Stimulated activated CD4-positive, alpha-beta T cell treated with anti-CD3 and anti-CD28 coated beads, Interleukin-4, amount 100 ng/mL, for 48 hours (primary cell): ENCODE measurements around the gene TENM4.

Experiments used
- DNase-seq, 2 donors: peaks; one replicate each; pipeline ENCODE4 v3.0.0-alpha.2; 2020; ENCODE audit warnings: low read depth in 2 of 2

Gene TENM4

DNA sequence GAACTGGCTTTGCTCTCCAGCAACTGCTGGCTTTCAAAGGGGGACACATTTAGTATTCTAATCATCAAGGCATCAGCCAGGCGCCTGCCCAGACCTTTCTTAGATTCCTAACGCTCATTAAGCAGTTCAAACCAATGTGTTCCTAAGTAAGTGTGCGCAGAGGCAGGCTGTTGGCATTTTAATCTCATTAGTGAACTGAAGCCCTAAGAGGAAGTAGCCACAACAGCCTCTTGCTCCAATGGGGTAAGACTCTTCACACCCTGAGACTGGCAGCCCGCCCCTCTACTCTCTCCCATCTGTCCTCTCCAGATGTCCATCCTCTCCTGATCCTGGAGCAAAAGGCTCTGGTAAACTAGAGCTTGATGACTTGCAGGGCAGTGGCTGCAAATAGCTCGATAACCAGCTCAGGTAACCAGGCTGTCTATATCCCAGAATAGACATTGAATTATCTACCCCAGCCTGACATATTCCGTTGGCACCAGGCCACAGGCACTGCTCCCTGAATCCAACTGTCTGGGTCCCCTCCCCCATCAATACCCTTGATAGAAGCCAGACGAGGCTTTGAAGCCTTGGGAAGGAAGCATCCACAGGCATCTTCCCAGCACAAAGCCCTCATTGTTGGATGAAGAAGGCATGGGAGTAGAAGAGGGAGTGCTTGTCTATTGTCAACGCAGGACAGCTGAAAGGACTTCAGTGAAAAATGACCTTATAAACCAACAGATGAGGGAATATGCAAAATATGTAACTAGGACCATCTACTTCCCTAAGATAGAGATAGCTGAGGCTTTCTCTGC is 321.1 kb downstream of the TENM4 start:
- no peak for DNase-seq

DNA sequence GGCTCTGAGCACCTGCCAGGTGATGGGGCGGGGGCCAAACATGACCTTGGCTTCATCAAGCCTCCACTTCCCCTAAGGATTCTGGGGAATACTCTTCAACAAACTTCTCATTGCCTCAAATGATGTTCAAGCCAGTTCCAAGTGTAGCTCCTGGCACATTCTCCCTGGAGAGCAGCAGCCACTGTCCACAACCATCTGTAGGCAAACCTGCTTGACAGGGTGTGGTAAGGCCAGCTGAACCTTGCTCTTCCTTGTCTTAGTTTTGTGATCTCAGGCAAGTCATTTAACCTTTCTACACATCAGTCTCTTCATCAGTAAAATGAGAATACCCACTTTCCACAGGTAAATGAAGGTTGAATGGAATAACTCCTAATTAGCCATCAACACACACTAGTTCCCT is 323.3 kb downstream of the TENM4 start:
- DNase-seq = no peak

DNA sequence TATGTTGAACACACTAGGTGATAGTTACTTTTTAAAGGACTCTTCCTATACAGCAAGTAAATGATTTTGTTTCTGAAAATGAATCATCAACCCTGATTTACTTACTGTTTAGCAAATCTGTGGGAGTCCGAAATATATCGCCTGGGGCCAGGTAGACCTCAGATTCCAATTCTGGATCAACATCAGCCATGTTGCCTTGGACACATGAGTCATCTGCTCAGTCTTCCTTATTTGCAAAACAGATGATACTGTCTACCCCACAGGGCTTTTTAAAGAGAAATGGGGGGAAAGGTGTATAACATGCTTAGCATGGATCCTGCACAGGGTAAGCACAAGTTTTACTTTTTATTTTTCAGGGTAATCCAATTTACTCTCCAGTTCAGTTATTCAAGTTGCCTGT is 324.2 kb downstream of the TENM4 start:
- no peak for DNase-seq

DNA sequence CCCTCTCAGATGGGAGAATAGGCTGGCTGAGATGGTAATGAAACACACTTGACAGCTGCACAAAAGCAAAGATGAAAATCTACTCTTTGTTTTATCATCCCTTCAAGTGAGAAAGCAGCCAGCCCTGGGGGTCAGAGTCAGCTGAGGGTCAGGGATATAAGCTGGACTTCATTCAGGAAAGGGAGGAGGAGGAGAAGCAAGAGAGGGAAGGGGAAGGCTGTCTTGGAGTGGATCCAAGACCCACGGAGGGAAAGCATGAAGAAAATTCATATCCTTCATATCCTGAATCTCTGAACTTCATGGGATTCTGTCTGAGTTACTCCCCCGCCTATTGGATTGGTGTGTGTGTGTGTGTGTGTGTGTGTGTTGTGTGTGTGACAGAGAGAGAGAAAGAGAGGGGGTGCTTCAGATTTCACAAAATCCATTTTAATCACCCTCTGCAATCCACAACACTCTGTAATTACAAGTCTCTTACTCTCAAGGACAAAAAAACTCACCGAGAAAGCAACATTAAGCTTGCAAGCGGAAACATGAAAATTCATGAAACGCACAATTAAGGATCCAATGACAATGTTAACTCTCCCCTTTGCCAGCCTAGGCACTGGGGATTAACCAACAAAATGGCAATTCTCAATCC is 327.7 kb downstream of the TENM4 start:
- no peak for DNase-seq

DNA sequence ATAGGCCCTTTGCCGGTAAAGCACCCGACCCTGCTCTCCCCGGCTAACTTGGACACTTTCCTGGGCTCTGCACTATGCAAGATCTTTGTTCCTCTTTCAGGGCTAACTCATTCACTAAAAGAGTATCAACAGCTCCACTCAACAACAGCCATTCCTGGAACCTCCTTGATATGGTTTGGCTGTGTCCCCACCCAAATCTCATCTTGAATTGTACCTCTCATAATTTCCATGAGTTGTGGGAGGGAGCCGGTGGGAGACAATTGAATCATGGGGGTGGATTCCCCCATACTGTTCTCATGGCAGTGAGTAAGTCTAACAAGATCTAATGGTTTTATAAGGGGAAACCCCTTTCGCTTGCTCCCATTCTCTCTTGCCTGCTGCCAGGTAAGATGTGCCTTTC is 330.0 kb downstream of the TENM4 start:
- no peak for DNase-seq

DNA sequence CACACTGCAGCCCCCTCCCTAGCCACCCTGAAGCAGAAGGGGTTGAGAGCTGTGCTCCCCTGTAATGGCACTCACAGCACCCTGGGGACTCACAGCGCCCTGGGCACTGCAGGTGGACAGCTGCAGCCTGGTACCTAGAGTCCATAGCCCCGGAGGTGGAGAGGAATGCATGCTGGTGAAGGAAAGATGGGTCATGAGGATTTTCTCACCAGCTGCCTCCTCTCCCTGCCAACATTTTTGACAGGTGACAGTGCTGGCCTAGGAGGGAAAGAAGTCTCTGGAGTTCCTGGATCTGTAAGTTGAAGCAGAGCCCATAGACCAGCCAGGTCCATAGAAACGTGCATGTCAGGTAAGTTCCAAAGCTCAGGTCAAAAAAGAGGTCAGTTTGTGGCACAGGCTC is 330.5 kb downstream of the TENM4 start:
- no peak for DNase-seq

DNA sequence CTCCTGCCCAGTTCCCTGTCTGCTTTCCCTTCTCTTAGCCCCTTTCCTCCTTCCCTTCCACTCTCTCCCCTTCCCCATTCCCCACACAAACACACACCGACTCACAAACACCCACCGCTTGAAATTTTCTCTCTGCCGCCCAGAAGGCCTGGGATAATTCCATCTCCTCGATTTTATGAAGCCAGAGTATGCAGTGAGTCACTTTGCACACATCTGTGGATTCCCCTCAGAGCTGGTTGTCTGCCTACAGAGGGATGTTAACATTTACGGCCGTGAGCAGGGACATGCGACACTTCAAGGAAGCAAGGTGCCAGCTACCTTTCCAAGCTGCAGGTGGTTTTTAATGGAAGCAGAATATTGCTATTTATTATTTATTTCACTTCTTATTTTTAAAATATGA is 332.0 kb downstream of the TENM4 start:
- no peak for DNase-seq

DNA sequence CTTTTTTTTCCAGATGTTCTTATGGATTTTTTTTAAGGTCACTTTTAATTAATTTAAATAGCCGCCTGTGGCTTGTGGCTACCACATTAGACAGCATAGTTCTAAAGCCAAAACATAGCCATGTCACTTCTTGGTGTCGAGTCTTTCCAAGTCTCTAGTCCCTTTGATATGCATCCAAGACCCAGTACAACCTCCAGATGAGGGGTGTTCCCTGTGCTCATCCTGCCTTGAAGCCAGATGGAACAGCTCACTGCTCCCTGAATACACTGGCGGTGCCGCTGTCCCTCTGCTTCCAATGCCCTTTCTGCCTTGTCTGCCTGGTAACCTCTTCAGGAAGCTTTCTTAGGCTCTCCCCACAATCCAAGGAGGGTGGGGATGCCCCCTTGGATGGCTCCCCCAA is 338.0 kb downstream of the TENM4 start:
- no peak for DNase-seq

DNA sequence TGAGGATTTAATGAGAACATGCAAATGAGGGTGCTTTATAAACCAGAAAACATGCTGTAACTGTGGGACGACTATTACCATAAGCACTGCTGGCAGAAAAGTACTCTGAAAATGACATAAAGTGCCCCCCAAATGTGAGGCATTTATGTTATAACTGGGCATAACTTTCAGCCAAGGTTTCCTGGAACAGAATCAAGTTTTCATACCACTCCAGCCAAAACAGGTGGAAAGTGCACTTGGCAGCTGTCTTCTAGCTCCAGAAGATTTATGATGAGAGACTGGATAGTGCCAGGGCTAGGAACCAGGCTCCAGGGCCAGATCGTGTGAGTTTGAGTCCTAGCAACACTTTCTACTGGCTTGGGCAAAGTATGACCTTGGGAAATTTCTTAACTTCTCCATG is 339.2 kb downstream of the TENM4 start:
- DNase-seq = no peak

DNA sequence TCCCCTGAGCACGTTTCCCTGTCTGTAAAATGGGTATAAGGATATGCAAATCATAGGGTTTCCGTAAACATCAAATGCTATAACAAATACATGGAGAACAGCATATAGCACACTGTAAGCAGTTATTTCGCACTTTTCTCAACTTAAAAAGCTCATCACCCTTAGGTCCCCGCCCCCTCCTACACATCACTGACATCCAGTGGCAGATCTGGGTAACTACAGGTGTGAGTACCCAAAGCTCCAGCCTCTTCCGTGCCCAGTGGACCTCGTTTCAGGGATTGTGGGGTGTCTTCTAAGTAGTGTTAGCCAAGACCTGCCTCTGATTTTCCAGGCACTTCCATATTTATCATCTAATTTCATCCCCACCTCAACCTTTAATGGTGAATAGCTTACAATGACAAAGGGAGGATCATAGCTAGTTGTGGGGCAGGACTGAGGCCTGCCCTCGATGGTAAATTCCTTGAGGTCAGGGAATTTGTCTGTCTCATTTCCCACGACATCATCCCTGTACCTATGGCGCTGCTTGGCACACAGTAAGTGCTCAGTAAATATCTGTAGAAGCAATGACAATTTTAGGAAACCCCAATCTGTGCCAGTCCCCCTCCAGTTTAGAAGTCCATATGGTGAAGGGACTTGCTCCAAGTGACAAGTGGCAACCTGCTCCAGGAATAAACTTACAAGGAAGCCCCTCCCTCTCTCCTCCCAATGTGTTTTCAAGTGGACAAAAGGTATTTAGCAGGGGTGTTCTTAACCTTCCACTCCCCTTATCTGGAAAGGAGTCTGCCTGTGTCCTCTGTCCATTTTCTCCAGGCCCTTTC is 340.5 kb downstream of the TENM4 start:
- peak; percentile 3 to 11 for DNase-seq

DNA sequence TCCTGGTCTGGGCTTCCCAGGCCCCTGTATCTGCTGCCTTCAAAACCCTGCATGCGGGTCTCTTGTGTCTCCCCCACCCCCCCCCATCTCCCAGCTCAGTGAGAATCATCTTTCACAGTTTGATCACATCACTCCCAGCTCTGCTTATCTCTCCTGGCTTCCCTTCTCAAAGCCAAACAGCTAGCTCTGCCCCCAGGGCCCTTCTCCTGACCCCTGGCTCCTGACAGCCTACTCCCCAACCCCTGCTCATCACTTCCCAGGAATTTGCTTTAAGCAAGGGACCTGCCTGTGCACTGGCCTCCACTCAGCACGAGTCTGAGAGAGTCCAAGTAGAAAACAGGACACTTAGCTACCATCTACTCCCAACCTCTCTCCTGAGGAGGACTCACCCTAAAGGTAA is 342.7 kb downstream of the TENM4 start:
- DNase-seq = no peak

DNA sequence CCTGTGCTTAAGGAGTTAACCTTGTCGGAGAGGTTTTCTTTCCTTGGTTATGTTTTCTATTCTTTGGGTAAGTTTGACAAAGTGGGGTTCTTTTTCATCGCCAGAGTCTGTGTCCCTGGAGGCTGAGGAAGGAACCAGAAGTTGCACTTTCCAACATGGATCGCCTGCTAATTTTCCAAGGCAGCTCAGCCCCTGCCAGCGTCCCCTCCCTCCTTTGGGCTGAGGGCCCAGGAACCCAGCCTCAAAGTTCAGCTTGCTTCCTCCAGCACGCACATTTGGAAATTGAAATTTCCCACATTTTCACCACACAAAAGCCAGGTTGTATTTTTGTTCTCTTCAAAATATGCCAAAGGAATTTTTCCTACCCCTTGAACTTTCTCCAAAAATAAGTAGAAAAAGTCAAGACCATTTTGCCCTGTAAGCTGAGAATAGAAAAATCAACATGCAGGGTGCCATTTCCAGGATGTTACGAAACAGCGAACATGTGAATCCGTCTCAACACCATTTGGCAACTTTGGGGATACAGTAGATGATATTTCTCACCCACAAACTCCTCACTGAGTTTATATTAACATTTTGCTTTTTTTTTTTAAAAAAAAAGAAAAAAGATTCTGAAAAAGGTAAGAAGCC is 343.5 kb downstream of the TENM4 start:
- no peak for DNase-seq

DNA sequence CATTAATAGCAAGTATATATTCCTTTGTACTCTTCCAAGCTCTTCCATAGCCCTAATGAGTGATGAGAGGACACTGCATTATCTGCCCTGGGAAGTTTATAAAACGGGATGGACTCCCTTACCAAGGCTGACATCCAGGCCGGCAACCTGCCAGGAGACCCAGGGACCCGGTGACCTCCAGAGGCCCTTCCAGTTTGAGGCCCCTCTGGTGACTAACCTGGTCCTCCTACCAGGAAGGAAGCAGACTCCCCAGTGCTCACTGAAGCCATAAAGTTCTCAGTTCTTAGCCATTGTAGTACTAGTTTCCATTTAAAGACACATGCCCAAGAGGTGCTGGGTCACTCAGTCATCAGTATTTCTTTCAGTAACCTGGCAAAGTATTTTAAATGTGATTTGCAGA is 345.4 kb downstream of the TENM4 start:
- no peak for DNase-seq

DNA sequence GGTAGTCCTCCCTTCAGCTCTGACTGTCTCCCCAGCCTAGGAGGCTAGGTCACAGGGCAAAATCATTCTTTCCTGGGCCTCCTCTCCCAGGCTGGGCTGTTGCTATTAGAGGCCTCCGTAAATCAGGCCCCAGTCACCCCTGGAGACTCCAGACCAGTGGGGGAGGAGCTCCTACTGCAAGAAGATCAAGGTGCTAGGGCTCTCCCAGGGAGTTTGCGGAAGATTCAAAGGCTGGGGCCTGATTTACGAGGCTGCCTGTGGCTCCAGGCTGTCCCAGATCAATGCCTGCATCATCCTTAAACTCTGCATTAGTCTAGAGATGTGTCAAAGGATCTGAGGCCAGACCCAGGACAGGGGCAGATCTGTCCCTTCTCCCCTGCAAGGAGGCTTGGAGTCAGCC is 346.2 kb downstream of the TENM4 start:
- no peak for DNase-seq

DNA sequence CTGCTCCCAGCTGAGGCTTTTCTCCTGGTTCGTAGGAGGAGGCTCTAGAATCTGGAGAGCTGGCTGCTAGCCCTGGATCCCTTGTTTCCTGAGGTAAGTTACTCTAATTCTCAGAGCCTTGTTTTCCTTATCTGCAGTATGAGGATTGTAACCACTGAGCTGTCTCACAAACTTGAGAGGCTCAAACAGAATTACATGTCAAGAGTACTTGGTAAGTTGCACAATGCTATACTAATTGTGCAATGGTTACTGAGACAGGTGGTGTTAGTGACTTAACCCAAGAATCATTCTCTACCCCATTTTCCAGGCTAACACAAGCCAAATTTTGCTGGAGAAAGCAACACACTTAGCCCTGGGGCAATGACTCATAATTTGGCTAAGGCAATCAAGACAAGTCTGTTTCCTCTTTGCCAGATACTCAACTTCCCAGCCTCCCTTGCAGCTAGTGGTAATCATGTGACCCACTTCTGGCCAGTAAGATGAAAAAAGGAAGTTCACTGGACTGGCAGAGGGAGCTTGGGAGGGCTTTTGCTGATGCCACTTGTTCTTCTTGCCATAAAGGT is 348.0 kb downstream of the TENM4 start:
- DNase-seq = no peak

DNA sequence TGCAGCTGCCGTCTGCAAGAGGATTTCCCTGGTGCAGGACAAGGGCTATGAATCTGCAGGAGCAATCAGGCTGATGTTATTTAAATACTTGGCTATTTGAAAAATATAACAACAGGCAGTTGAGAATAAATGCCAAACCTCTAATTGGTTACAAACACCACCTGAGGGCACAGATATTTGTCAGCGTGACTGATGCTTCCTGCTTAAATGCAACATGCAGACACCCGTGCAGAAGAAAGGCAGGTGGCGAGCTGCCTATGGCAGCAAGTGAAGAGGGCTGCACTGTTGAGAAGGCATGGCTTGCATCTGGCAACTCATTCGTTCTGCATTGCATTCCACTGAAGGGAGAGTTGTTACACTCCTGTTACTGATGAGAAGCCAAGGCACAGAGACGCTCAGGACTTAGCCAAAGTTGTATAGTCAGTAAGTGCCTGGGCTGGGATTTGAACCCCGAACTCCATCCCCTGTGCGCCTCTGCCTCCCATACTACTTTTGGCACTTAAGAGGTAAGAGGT is 350.6 kb downstream of the TENM4 start:
- no peak for DNase-seq

DNA sequence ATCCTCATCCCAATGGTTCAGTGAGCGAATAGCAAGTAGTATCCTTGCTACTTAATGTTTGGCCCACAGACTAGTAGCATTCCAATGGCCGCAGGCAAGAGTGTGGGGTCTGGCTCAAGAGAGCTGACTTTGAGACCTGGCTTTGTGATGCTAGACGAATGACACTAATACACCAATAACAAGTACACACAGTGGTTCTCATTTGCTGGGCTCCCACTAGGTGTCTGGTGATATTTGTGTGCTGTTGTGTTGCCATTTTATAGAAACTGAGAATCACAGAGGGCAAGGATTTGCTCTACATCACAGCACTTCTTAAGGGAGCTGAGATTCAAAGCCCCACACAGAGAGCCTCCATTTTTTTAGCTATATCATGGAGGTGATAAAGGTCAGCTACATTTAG is 351.2 kb downstream of the TENM4 start:
- DNase-seq = no peak

DNA sequence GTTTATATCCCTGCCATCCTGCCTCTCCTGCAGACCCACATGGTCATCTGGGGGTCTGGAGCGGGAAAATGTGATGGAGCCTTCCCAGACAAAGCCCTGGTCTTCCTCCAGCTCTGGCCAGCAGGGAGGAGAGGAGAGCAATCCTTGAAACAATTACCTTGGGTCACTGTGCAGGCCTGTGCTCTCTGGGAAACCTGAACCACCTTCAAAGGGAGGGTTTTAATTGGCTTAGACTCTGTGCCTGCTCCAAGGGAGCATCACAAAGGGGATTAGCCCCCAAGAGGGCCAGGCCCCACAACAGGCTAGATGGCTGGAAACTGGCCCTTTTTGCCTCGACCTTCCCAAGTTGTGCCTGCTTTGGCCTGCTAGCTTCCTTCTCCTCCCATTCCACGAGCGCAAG is 351.9 kb downstream of the TENM4 start:
- no peak for DNase-seq

DNA sequence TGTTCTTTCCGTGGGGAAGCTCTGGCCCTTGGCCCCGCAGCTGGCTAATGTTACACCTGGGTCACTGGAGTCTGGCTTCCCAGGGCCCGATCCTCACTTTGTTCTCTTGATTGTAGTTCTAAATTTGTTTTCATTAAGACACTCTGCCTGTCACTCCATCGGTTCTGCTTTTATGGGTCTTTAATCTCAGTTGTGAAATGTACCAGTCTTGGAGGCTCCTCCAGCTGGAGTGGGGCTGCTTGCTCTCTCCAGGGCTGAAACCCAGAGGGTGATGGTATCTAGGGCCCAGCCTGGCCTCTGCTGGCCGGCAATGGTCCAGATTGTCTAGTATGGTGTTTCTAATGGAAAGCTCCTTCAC is 352.9 kb downstream of the TENM4 start:
- DNase-seq = no peak

DNA sequence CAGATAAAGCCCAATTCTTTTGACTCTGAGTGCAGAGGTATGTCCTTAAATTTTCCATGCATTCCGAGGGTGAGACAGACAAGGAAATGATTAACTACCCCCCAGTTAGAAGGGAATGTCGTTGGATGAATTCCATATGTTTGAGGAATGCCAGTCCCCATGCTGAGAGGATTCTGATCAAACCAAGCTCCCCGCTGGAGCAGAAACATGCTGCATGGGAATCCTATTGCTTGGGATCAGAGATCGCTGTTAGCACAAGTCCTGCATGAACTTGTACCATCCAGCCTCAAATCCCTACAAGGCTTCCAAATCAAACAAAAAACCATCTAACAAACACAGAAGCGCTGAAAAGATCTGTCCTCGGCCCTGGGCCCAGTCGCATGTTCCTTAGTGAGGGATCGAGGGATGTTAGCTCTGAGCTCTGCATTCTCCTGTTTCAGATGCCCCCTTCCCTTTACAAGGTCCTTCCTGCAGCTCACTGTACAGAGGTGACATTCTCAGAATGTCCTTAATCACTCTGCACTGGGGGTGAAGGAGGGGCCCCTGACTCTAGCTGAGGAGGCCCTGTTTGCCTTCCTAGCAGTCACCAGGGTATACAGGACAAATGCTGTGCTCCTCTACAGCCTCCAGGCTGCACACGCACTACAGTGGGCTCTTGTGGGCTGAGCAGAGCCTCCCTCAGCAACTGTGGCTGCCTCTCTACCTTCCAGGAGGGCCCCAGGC is 353.4 kb downstream of the TENM4 start:
- DNase-seq = no peak

DNA sequence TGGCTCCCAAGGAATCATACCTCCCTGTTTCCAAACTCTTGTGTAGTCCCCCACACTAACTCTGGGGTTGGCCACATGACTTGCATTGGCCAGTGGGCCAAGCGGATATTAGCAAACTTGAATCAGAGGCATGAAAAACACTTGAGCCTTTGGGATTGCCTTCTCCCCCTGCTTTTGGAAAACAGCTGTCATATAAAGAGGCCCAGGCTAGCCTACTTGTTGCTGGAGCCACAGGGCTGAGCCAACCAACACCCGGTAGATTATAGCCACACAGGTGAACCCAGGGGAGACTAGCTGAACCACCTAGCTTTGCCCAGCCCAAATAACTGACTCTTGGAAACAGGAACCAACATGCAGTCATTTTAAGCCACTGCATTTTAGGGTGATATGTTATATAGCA is 354.8 kb downstream of the TENM4 start:
- no peak for DNase-seq
